Ascending aorta (tissue), 2 donors: Measurements from ENCODE around the gene MRGPRX2. TPM values are rescaled to one million over a fixed set of nuclear protein-coding genes. Genes with fewer than 3 reads are reported as not detected.

Experiments
- DNase-seq, 2 donors: peaks; one replicate each; pipeline ENCODE4 v3.0.0-alpha.2; 2019; ENCODE audit warnings: low spot score in 2 of 2
- H3K27ac ChIP-seq, 2 donors: fragments of 200-600 bp; sonication (generic); one replicate each; pipeline ENCODE4 v1.5.1; 2016 to 2017; ENCODE audit warnings: mild to moderate bottlenecking in 1 of 2
- H3K27me3 ChIP-seq: fragments of 200-600 bp; sonication (generic); one replicate; pipeline ENCODE4 v1.5.1; 2017
- H3K36me3 ChIP-seq, 2 donors: fragments of 200-600 bp; sonication (generic); one replicate each; pipeline ENCODE4 v1.5.1; 2016
- H3K4me1 ChIP-seq, 2 donors: fragments of 200-600 bp; sonication (generic); one replicate each; pipeline ENCODE4 v1.5.1; 2016 to 2017; ENCODE audit warnings: mild to moderate bottlenecking in 1 of 2
- H3K4me3 ChIP-seq, 2 donors: fragments of 200-600 bp; sonication (generic); one replicate each; pipeline ENCODE4 v1.5.1; 2016 to 2017; ENCODE audit warnings: mild to moderate bottlenecking in 1 of 2
- H3K9me3 ChIP-seq, 2 donors: fragments of 200-600 bp; sonication (generic); one replicate each; pipeline ENCODE4 v1.5.1; 2016
- CTCF ChIP-seq, 3 experiments: fragments of 200-600 bp in 2 of 3; fragments of 450-650 bp in 1 of 3; sonication (generic) in 2 of 3; IDR thresholded peaks; one replicate each; pipeline ENCODE4 v1.5.1; 2016 to 2019; ENCODE audit warnings: antibody characterized with exemption in 3 of 3, mild to moderate bottlenecking in 1 of 3, moderate library complexity in 1 of 3
- intact Hi-C: fragments of 100-400 bp; cut with DNase I; formaldehyde crosslinking; loops from one replicate; pipeline ENCODE4 v1.15.1; 2023
- total RNA-seq: library from RNA; depleted of rRNA; stranded (reverse); fragments of >200 nt; gene quantifications from one replicate; pipeline ENCODE4 v1.1.0, GENCODE V29; 2016

The MRGPRX2 gene
- total RNA-seq, 1 donor from 2014 or later: not detected

- Histone ChIP-seq H3K4me1 (no peaks in the 10 kb centered on the region), H3K27ac (no peak overlapping the region), H3K27me3 (no peaks in the 10 kb centered on the region), H3K36me3 (no peaks in the 10 kb centered on the region), H3K4me3 (no peak overlapping the region), H3K9me3 (no peaks in the 10 kb centered on the region)
- TF ChIP-seq CTCF (IDR thresholded peaks at IDR 0.05): no peak
- DNase-seq: no peak
- intact Hi-C loops: no loop called here
Observed at GRCh38 chr11:19040051-19040450, 20.5 kb downstream of the MRGPRX2 start.

- Histone ChIP-seq H3K4me1 (no peaks in the 10 kb centered on the region), H3K27ac (no peak overlapping the region), H3K9me3 (no peaks in the 10 kb centered on the region), H3K4me3 (no peak overlapping the region), H3K36me3 (no peaks in the 10 kb centered on the region), H3K27me3 (no peaks in the 10 kb centered on the region)
- TF ChIP-seq CTCF (IDR thresholded peaks at IDR 0.05): no peak
- no peak for DNase-seq
- intact Hi-C loops: no loop called here
Observed at GRCh38 chr11:19039409-19039808, 21.1 kb downstream of the MRGPRX2 start.

- no peaks in the 10 kb centered on the region for H3K4me1 ChIP-seq
- DNase-seq: no peak
- no peaks in the 10 kb centered on the region for H3K36me3 ChIP-seq
- no peaks in the 10 kb centered on the region for H3K27me3 ChIP-seq
- intact Hi-C loops: no loop called here
- H3K9me3 ChIP-seq: no peaks in the 10 kb centered on the region
- H3K27ac ChIP-seq: no peak overlapping the region
- no peak for TF ChIP-seq CTCF (IDR thresholded peaks at IDR 0.05)
- H3K4me3 ChIP-seq: no peak overlapping the region
Observed at GRCh38 chr11:19032990-19033389, 27.5 kb downstream of the MRGPRX2 start.

GRCh38 chr11:19027829-19028595 lies 32.5 kb downstream of the MRGPRX2 start:
- H3K9me3 ChIP-seq: no peaks in the 10 kb centered on the region
- H3K27me3 ChIP-seq: no peaks in the 10 kb centered on the region
- no peak for DNase-seq
- H3K4me3 ChIP-seq: no peak overlapping the region
- no peak for TF ChIP-seq CTCF (IDR thresholded peaks at IDR 0.05)
- intact Hi-C loops: no loop called here
- H3K36me3 ChIP-seq: no peaks in the 10 kb centered on the region
- H3K27ac ChIP-seq: no peak overlapping the region
- no peaks in the 10 kb centered on the region for H3K4me1 ChIP-seq

- intact Hi-C loops: no loop called here
Observed at GRCh38 chr11:19026862-19027261, 33.7 kb downstream of the MRGPRX2 start.

More at GRCh38 chr11:19026862-19027261, 33.7 kb downstream of the MRGPRX2 start:
- H3K4me3 ChIP-seq: no peak overlapping the region
- no peak overlapping the region for H3K27ac ChIP-seq
- H3K36me3 ChIP-seq: no peaks in the 10 kb centered on the region
- H3K9me3 ChIP-seq: no peaks in the 10 kb centered on the region
- no peak for DNase-seq
- no peak for TF ChIP-seq CTCF (IDR thresholded peaks at IDR 0.05)
- H3K4me1 ChIP-seq: no peaks in the 10 kb centered on the region
- no peaks in the 10 kb centered on the region for H3K27me3 ChIP-seq
